SIG-M5 treated with dmso at 0.1 percent for 504 hours (cell line): ENCODE measurements around the gene RPUSD1.
"Not testable (repeated sequence)": the region's sequence is repeated elsewhere in the genome, so short reads cannot be mapped to it uniquely, and the experiment has no call there.

Experiments used
- DNase-seq: peaks from one replicate; lab custom pipeline; 2025; ENCODE audit not compliant: unreplicated experiment; lab: John Stamatoyannopoulos, UW

Gene RPUSD1

DNA sequence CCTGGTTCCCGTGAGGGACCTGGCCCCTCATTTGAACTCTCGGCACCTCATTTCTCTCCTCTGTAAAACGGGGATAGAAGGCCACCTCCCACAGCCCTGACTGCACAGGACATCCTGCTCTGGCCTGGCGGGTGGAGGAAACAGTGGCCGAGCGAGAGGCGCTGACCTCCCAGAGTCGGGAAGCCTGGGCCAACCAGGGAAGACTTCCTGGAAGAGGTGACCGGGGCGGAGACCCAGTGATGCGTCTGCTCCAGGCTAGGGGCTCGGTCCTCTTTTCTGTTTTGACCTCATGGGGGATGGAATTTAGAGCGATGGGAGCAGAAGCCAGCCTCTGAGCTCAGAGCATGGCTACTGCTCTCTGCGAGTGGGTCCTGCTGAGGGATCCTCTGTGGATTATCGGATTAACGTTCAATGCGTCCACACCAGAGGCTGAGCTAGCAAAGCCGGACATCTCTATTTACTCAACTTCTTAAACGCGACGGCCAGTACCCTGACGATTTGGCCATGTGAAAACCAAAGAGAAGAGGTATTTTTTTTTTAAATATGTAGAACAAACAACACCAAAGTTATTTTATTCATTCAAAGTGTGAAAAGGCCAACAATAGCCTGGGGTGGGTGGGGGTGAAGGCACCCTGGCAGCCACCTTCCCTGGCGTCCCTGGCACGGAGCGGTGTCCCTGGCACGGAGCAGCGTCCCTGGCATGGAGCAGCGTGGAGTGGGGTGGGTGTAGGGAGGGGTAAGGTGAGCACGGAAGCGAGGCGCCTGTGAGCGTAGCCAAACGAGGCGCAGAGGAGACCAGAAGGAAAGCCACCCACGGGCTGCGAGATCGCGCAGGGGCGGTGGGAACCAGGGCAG, 36.8 kb downstream of the RPUSD1 start:
- no peak for DNase-seq

- DNase-seq = no peak
Observed at GRCh38 chr16:750485-750884, 37.7 kb downstream of the RPUSD1 start.

DNA sequence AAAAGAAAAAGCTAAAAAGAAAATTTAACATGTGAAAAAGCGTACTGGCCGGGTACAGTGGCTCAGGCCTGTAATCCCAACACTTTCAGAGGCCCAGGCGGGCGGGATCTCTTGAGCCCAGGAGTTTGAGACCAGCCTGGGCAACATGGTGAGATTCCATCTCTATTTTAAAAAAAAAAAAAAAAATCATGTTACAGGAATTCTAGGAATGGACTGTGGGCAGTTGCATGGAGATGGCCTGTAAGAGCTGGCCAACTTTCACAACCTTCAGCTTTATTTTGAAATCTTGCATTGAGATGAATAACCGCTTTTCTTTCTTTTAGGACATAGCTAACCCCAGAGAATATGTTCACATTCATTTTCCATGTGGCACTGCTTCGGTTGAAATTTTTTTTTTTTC, 39.2 kb downstream of the RPUSD1 start:
- no peak for DNase-seq

GRCh38 chr16:747978-748746, 40.0 kb downstream of the RPUSD1 start:
- DNase-seq = no peak

DNA sequence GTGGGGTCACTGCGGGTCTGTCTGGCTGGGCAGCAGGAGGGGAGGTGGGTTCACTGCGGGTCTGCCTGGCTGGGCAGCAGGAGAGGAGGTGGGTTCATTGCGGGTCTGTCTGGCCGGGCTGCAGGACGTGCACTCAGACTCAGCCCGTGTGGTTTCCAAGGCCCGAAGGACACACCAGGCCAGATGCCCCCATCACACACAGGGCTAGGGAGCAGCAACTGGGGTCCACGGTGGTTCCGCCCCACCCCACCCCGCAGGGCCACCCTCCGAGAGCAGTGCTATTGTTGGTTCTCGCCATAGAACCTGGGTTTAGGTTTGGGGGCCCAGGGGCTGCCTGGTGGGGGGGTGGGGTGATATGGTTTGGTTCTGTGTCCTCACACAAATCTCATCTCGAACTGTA, 41.5 kb downstream of the RPUSD1 start:
- DNase-seq = no peak

DNA sequence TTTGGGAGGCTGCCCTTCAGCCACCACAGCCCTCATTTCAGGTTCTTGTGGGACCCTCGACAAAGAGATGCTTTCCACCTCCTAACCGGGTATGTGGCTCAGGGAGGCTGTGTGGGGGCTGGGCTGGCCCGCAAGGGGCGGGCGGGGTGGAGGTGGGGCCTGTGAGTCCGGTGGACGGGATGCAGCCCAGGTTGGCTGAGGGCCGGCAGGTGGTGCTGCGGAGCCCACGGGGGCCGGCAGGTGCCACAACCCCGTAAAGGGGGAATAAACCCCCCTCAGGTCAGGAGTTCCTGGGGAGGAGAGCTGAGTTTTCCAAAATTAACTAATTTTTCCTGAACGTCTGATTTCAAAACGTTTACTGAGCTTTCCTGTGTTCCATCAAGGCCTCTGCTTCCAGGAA, 42.4 kb downstream of the RPUSD1 start:
- DNase-seq = no peak

- no peak for DNase-seq
Observed at GRCh38 chr16:743794-744500, 44.2 kb downstream of the RPUSD1 start.

DNA sequence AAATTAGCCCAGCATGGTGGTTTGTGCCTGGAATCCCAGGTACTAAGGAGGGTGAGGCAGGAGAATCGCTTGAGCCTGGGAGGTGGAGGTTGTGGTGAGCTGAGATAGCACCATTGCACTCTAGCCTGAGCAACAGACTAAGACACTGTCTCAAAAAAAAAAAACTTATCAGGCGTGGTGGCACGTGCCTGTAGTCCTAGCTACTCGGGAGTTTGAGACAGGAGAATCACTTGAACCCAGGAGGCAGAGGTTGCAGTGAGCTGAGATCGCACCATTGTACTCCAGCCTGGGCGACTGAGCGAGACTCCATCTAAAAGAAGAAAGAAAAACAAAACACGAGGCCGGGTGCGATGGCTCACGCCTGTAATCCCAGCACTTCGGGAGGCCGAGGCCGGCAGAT, 45.3 kb downstream of the RPUSD1 start:
- DNase-seq = not testable (repeated sequence)

GRCh38 chr16:741986-742629, 46.1 kb downstream of the RPUSD1 start:
- DNase-seq = no peak

DNA sequence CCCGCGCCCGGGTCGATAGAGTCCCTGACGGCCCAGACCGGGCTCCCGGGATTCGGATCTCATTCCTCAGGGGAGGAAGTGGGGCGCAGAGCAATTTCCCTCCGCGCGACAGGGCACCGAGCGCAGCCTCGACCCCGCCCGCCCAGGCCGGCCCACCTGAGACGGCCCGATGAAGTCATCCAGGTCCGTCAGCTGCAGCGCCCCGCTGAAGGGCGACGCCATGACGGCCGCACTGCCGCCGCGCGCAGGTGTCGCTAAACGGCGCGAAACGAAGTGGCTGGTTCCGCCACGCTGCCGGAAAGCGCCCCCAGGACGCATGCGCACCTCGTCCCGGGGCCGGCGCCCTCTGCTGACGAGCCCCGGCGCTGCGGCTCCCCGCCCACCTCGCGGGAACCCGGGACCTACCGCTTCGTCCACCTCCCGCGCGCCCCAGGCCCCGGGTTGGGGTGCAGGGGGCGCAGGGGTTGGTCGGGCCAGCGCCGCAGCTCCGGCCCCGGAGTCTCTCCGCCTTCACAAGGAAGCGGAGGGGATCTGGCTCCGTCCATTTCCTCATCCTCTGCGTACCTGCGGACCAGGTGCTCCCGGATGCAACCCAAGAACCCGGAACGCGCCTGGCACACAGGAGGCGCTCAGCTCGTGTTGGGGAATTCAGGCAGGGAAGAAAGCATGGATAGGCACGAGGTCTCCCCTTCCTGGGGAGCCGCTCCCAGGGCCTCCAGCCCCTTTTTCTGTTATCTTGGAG, 47.2 kb downstream of the RPUSD1 start, which contains the start of gene CIAO3:
TSS of gene CIAO3 (minus strand) at position 234 of the 742 bp plus-strand sequence. CDS start at position 222, 12 bp downstream.
- DNase-seq = peak; percentile 67

- no peak for DNase-seq
Observed at GRCh38 chr16:740459-740763, 47.8 kb downstream of the RPUSD1 start.

- no peak for DNase-seq
Observed at GRCh38 chr16:739560-740458, 48.4 kb downstream of the RPUSD1 start.

- no peak for DNase-seq
Observed at GRCh38 chr16:736936-737481, 51.2 kb downstream of the RPUSD1 start.

DNA sequence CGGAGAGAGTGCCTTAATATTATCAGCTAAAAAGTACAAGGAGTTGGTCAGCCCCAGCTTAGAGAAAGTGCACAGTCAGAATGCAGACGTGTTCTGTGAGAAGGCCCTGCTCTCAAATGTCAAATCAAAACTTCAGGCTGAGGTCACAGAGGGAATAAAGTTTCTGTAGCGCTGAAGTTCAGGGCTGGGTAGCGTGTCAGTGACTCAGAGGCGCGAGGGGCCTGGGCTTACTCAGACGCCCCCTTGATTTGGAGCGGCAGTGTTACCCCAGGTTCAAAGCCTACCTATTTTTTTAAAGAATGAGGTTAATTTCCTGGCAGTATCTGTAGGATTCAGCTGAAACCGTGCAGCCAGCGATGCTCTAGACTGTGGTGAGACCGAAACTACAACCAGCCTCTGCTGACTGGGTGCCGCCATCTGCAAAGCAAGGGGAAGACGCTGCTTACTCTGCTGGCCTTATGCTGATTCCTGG, 52.2 kb downstream of the RPUSD1 start:
- DNase-seq = no peak

DNA sequence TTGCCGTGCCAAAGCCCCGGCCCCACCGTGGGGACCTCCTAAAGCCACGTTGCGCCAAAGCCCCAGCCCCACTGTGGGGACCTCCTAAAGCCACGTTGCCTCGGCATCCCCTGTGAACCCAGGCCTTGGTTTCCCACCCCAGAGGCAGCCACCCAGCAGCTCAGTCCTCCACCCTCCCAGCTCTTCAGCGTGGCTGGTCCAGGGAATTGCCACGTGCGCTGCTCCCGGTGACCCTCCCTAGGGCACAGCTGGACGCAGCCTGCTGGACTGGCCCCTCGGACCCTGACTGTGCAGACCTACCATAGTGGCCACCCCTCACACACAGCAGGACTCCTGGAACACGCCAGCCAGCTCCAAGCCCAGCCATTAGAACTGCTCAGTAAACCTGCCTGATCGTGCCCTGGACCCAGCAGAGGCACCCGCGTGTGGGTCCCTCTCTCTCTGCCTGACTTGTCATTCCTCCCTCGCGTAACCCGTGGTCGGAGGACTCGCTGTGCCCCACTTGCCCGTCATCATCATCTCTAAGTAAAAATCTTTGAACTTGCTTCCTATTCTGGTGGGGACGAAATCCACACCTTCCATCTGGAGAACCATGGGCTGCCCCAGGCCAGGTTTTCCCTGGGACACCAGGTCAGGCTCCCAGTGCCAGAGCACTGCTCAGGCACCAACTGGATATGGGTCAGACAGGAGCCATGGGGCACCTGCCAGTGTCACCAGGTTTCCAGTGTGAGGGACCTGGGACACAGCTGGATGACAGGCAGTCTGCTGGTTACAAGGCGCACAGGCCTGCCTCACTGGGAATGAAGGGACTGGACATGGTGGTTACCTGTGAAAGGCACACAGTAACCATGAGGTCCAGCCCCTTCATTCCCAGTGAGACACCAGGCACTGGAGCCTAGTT, 53.0 kb downstream of the RPUSD1 start:
- DNase-seq = no peak
